SJCRH30 (cell line): Measurements from ENCODE around the gene SFRP5. TPM values are rescaled to one million over a fixed set of nuclear protein-coding genes. Genes with fewer than 3 reads are reported as not detected.
A peak's percentile ranks its signal among the peaks of the same experiment; 100 is the strongest.

Experiments used
- DNase-seq, 2 experiments: peaks; one replicate each; pipeline ENCODE4 v3.0.0-alpha.2; 2015 to 2020
- H3K27ac ChIP-seq: fragments of 250-450 bp; sonication (Bioruptor Pico); 2 replicates; pipeline ENCODE4 v1.5.1; 2020; ENCODE audit warnings: mild to moderate bottlenecking, moderate library complexity
- H3K27me3 ChIP-seq: fragments of 250-450 bp; sonication (Bioruptor Pico); 2 replicates; pipeline ENCODE4 v1.5.1; 2020; ENCODE audit warnings: mild to moderate bottlenecking, moderate library complexity
- H3K36me3 ChIP-seq: fragments of 250-450 bp; sonication (Bioruptor Pico); 2 replicates; pipeline ENCODE4 v1.5.1; 2020; ENCODE audit warnings: mild to moderate bottlenecking, moderate library complexity
- H3K4me1 ChIP-seq: fragments of 250-450 bp; sonication (Bioruptor Pico); 2 replicates; pipeline ENCODE4 v1.5.1; 2020; ENCODE audit warnings: mild to moderate bottlenecking, moderate library complexity
- H3K4me3 ChIP-seq: fragments of 250-450 bp; sonication (Bioruptor Pico); 2 replicates; pipeline ENCODE4 v1.5.1; 2020; ENCODE audit warnings: mild to moderate bottlenecking, moderate library complexity
- H3K9me3 ChIP-seq: fragments of 250-450 bp; sonication (Bioruptor Pico); replicated peaks from 2 replicates; pipeline ENCODE4 v1.5.1; 2020; ENCODE audit warnings: mild to moderate bottlenecking, moderate library complexity
- total RNA-seq: library from RNA; depleted of rRNA; stranded (reverse); fragments of >200 nt; shearing (Covaris generic); gene quantifications from 2 replicates; pipeline ENCODE4 v1.2.3, GENCODE V29; 2014

SFRP5 gene
- total RNA-seq, 1 experiment from 2014 or later, result not detected

- H3K27me3 ChIP-seq, result no peaks in the 10 kb centered on the region
Observed at GRCh38 chr10:97778452-97779302, 6.9 kb upstream of the SFRP5 start.

GRCh38 chr10:97777143-97777542 lies 5.3 kb upstream of the SFRP5 start:
- Histone ChIP-seq H3K4me1 (peaks cover 35% of the 10 kb centered on the region), H3K4me3 (no peak overlapping the region), H3K27ac (no peak overlapping the region), H3K36me3 (no peaks in the 10 kb centered on the region), H3K9me3 (no peaks in the 10 kb centered on the region), H3K27me3 (no peaks in the 10 kb centered on the region)
- DNase-seq, result no peak

More at GRCh38 chr10:97778452-97779302, 6.9 kb upstream of the SFRP5 start:
- Histone ChIP-seq H3K4me1 (peaks cover 44% of the 10 kb centered on the region), H3K27ac (peak overlapping the region; percentile 28), H3K4me3 (no peak overlapping the region), H3K36me3 (no peaks in the 10 kb centered on the region), H3K9me3 (no peaks in the 10 kb centered on the region)
- peak; percentile 42 to 64 for DNase-seq

GRCh38 chr10:97774811-97775294 lies 3.1 kb upstream of the SFRP5 start:
- Histone ChIP-seq H3K4me3 (no peak overlapping the region), H3K9me3 (no peaks in the 10 kb centered on the region), H3K36me3 (no peaks in the 10 kb centered on the region), H3K27me3 (no peaks in the 10 kb centered on the region), H3K27ac (no peak overlapping the region), H3K4me1 (peaks cover 17% of the 10 kb centered on the region)
- DNase-seq, result no peak

- Histone ChIP-seq H3K4me1 (peaks cover 12% of the 10 kb centered on the region), H3K27ac (no peak overlapping the region)
Observed at GRCh38 chr10:97773096-97773495, 1.3 kb upstream of the SFRP5 start.

GRCh38 chr10:97771055-97771891 lies 526 bp downstream of the SFRP5 start:
- H3K36me3 ChIP-seq, result no peaks in the 10 kb centered on the region
- H3K4me1 ChIP-seq, result peaks cover 23% of the 10 kb centered on the region
- no peaks in the 10 kb centered on the region for H3K27me3 ChIP-seq
- no peak for DNase-seq
- H3K9me3 ChIP-seq, result no peaks in the 10 kb centered on the region
- H3K27ac ChIP-seq, result no peak overlapping the region
- H3K4me3 ChIP-seq, result no peak overlapping the region

More at GRCh38 chr10:97773096-97773495, 1.3 kb upstream of the SFRP5 start:
- H3K4me3 ChIP-seq, result no peak overlapping the region
- H3K27me3 ChIP-seq, result no peaks in the 10 kb centered on the region
- H3K36me3 ChIP-seq, result no peaks in the 10 kb centered on the region
- no peak for DNase-seq
- no peaks in the 10 kb centered on the region for H3K9me3 ChIP-seq

- Histone ChIP-seq H3K27ac (no peak overlapping the region), H3K27me3 (no peaks in the 10 kb centered on the region)
- no peak for DNase-seq
Observed at GRCh38 chr10:97770255-97770654, 1.5 kb downstream of the SFRP5 start.

GRCh38 chr10:97768322-97769315 lies 3.2 kb downstream of the SFRP5 start:
- H3K27me3 ChIP-seq, result no peaks in the 10 kb centered on the region
- H3K27ac ChIP-seq, result no peak overlapping the region
- H3K36me3 ChIP-seq, result no peaks in the 10 kb centered on the region
- H3K9me3 ChIP-seq, result no peaks in the 10 kb centered on the region
- peaks cover 47% of the 10 kb centered on the region for H3K4me1 ChIP-seq
- no peak for DNase-seq
- no peak overlapping the region for H3K4me3 ChIP-seq

More at GRCh38 chr10:97770255-97770654, 1.5 kb downstream of the SFRP5 start:
- H3K4me1 ChIP-seq, result peaks cover 32% of the 10 kb centered on the region
- no peaks in the 10 kb centered on the region for H3K9me3 ChIP-seq
- no peak overlapping the region for H3K4me3 ChIP-seq
- H3K36me3 ChIP-seq, result no peaks in the 10 kb centered on the region

- H3K36me3 ChIP-seq, result no peaks in the 10 kb centered on the region
- H3K27me3 ChIP-seq, result no peaks in the 10 kb centered on the region
- no peak for DNase-seq
- peaks cover 60% of the 10 kb centered on the region for H3K4me1 ChIP-seq
- no peaks in the 10 kb centered on the region for H3K9me3 ChIP-seq
- H3K4me3 ChIP-seq, result no peak overlapping the region
- H3K27ac ChIP-seq, result peak overlapping the region; percentile 100
Observed at GRCh38 chr10:97766996-97767924, 4.5 kb downstream of the SFRP5 start.

GRCh38 chr10:97766106-97766810 lies 5.5 kb downstream of the SFRP5 start:
- Histone ChIP-seq H3K4me3 (no peak overlapping the region), H3K36me3 (no peaks in the 10 kb centered on the region), H3K9me3 (no peaks in the 10 kb centered on the region), H3K4me1 (peaks cover 70% of the 10 kb centered on the region), H3K27ac (peak overlapping the region; percentile 100), H3K27me3 (no peaks in the 10 kb centered on the region)
- DNase-seq, result no peak

- Histone ChIP-seq H3K9me3 (no peaks in the 10 kb centered on the region), H3K27me3 (no peaks in the 10 kb centered on the region), H3K27ac (peak overlapping the region; percentile 100), H3K4me3 (no peak overlapping the region), H3K36me3 (peaks cover 1% of the 10 kb centered on the region; the same call in 1 of the 2 replicates), H3K4me1 (peaks cover 73% of the 10 kb centered on the region)
- DNase-seq, result peak; percentile 99
Observed at GRCh38 chr10:97765201-97765600, 6.6 kb downstream of the SFRP5 start.

GRCh38 chr10:97764519-97764931 lies 7.3 kb downstream of the SFRP5 start:
- H3K27me3 ChIP-seq, result no peaks in the 10 kb centered on the region
- H3K4me3 ChIP-seq, result no peak overlapping the region; the same call in 1 of the 2 replicates
- peak; percentile 95 to 96 for DNase-seq
- H3K9me3 ChIP-seq, result no peaks in the 10 kb centered on the region
- peaks cover 8% of the 10 kb centered on the region for H3K36me3 ChIP-seq
- peak overlapping the region; percentile 100 for H3K27ac ChIP-seq
- peaks cover 79% of the 10 kb centered on the region for H3K4me1 ChIP-seq

- Histone ChIP-seq H3K4me1 (peaks cover 74% of the 10 kb centered on the region), H3K9me3 (no peaks in the 10 kb centered on the region), H3K4me3 (no peak overlapping the region; the same call in 1 of the 2 replicates), H3K36me3 (peaks cover 8% of the 10 kb centered on the region), H3K27ac (peak overlapping the region; percentile 100), H3K27me3 (no peaks in the 10 kb centered on the region)
- DNase-seq, result no peak
Observed at GRCh38 chr10:97763947-97764346, 7.9 kb downstream of the SFRP5 start.
